Measurements from ENCODE around the gene WDR64. TPM values are rescaled to one million over a fixed set of nuclear protein-coding genes. Genes with fewer than 3 reads are reported as not detected.

Gene WDR64
- total and polyA plus RNA-seq, 2 donors (not counting 3 experiments of a cell fraction or from before 2014, with no cell fraction given): not detected

DNA sequence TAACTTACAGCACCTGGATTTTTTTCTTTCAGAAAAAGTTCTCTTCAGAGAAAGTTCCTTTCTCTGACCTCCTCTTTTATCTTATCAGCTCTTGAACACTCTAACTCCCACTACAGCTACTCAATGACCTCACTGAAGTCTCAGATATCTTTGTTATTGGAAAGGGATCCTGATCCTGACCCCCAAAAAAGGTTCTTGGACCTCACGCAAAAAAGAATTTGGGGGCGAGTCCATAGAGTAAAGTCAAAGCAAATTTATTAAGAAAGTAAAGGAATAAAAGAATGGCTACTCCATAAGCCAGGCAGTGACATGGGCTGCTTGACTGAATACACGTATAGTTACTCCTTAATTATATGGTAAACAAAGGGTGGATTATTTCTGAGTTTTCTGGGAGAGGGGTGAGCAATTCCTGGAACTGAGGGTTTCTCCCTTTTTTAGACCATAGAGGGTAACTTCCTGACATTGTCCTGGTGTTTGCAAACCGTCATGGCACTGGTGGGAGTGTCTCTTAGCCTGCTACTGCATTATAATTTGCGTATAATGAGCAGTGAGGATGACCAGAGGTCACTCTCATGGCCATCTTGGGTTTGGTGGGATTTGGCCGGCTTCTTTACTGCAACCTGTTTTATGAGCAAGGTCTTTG lies 44.2 kb downstream of the WDR64 start:
- dilution Hi-C loops (cut with MboI; ENCODE audit: extremely low pct_ligation_motif_present, low sequenced_read_pairs) (no loop called here), intact Hi-C loops (cut with micrococcal nuclease) (no loop called here)
- Histone ChIP-seq H2AFZ (ENCODE audit: low read depth, low read length) (no peak overlapping the region), H3K27ac (ENCODE audit: insufficient read depth, low read depth, low read length) (no peak overlapping the region), H3K4me1 (ENCODE audit: control insufficient read depth, extremely low read depth, insufficient read depth, low read length) (no peaks in the 10 kb centered on the region), H3K36me3 (ENCODE audit: control insufficient read depth in 2 of 2, extremely low read depth in 1 of 2, insufficient read depth in 2 of 2, low read length in 2 of 2) (no peaks in the 10 kb centered on the region), H3K4me3 (replicated peaks in 1 of 3; ENCODE audit: insufficient read depth in 1 of 3, low read depth in 1 of 3, low read length in 3 of 3) (no peak overlapping the region), H3K9me1 (replicated peaks; ENCODE audit: control insufficient read depth, extremely low read depth, insufficient read depth, low read length) (no peaks in the 10 kb centered on the region), H3K9ac (replicated peaks; ENCODE audit: extremely low read depth, insufficient read depth, low read length) (no peak overlapping the region), H3K27me3 (ENCODE audit: control insufficient read depth in 2 of 2, insufficient read depth in 2 of 2, low read length in 2 of 2) (no peaks in the 10 kb centered on the region), H4K20me1 (replicated peaks; ENCODE audit: control insufficient read depth, extremely low read depth, insufficient read depth, low read length) (no peaks in the 10 kb centered on the region), H3K79me2 (ENCODE audit: control insufficient read depth, insufficient read depth, low read length) (no peaks in the 10 kb centered on the region), H3K9me3 (replicated peaks; ENCODE audit: control insufficient read depth, insufficient read depth, low read length) (no peaks in the 10 kb centered on the region), H3K4me2 (ENCODE audit: insufficient read depth, low read length) (no peak overlapping the region)
- FAIRE-seq: no peak
- POLR2A ChIA-PET: no interaction called here
- no peak for DNase-seq (ENCODE audit: low read depth, low spot score)
- BruUV-seq (replicated peaks): no TSS peak
- CTCF ChIA-PET: no interaction called here
- TF ChIP-seq JUN (IDR thresholded peaks at IDR 0.05; ENCODE audit: borderline replicate concordance, insufficient read depth, insufficient read length, low read depth) (no peak), FOS (IDR thresholded peaks at IDR 0.05; ENCODE audit: borderline replicate concordance, insufficient read depth, low read length) (no peak), GATA2 (IDR thresholded peaks at IDR 0.05; ENCODE audit: insufficient read depth, insufficient read length, low read depth, low read length) (no peak), MYC (IDR thresholded peaks at IDR 0.05; ENCODE audit: low read depth, low read length) (no peak), EZH2 (IDR thresholded peaks at IDR 0.05; ENCODE audit: borderline replicate concordance, low read depth, low read length, severe bottlenecking) (no peak), POLR2AphosphoS5 (IDR thresholded peaks at IDR 0.05; ENCODE audit: insufficient read depth, low read depth, low read length) (no peak), POLR2A (IDR thresholded peaks at IDR 0.05; ENCODE audit: low read depth, low read length) (no peak)
- TF ChIP-seq, protein P1, sequence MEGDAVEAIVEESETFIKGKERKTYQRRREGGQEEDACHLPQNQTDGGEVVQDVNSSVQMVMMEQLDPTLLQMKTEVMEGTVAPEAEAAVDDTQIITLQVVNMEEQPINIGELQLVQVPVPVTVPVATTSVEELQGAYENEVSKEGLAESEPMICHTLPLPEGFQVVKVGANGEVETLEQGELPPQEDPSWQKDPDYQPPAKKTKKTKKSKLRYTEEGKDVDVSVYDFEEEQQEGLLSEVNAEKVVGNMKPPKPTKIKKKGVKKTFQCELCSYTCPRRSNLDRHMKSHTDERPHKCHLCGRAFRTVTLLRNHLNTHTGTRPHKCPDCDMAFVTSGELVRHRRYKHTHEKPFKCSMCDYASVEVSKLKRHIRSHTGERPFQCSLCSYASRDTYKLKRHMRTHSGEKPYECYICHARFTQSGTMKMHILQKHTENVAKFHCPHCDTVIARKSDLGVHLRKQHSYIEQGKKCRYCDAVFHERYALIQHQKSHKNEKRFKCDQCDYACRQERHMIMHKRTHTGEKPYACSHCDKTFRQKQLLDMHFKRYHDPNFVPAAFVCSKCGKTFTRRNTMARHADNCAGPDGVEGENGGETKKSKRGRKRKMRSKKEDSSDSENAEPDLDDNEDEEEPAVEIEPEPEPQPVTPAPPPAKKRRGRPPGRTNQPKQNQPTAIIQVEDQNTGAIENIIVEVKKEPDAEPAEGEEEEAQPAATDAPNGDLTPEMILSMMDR (IDR thresholded peaks at IDR 0.05; ENCODE audit: extremely low read depth in 1 of 2, insufficient read depth in 1 of 2, low read depth in 1 of 2, low read length in 2 of 2): no peak
- TF ChIP-seq, protein P2, sequence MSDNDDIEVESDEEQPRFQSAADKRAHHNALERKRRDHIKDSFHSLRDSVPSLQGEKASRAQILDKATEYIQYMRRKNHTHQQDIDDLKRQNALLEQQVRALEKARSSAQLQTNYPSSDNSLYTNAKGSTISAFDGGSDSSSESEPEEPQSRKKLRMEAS (IDR thresholded peaks at IDR 0.05; ENCODE audit: insufficient read depth, insufficient read length): no peak

Measured in endothelial cell of umbilical vein (primary cell).